SK-MEL-5 (cell line): Measurements from ENCODE around the gene SSTR1. TPM values are rescaled to one million over a fixed set of nuclear protein-coding genes. Genes with fewer than 3 reads are reported as not detected.
"Not testable (repeated sequence)": the region's sequence is repeated elsewhere in the genome, so short reads cannot be mapped to it uniquely, and the experiment has no call there.

Source experiments
- DNase-seq: peaks from one replicate; pipeline ENCODE4 v3.0.0-alpha.2; 2016; ENCODE audit warnings: low read depth, low spot score
- in situ Hi-C: cut with HindIII; loops from 2 replicates; pipeline ENCODE4 v1.10.0; 2016; ENCODE audit warnings: low sequenced_read_pairs, high pct_unique_total_duplicates, low pct_unique_long_range_greater_than_20kb
- polyA plus RNA-seq, 2 experiments: library from polyadenylated mRNA; depleted of rRNA; stranded (reverse); fragments of >200 nt; gene quantifications; 2 replicates each; pipeline ENCODE4 v1.2.3, GENCODE V29; 2015
- total RNA-seq: library from RNA; depleted of rRNA; stranded (reverse); fragments of >200 nt; shearing (Covaris generic); gene quantifications from 2 replicates; pipeline ENCODE4 v1.2.3, GENCODE V29; 2014; rRNA removed

Gene SSTR1
- not detected in 2 replicates for total RNA-seq
- not detected in 2 replicates for polyA plus RNA-seq (2015; cell fraction: cytosol; rRNA removed)
- not detected in 2 replicates for polyA plus RNA-seq (2015; cell fraction: nucleus; rRNA removed)

- DNase-seq: no peak
- in situ Hi-C loops: no loop called here
Measured at GRCh38 chr14:38207736-38208617, at the start of gene SSTR1. Gene SSTR1, plus strand, starts transcription at chr14:38207904. Its CDS starts 1,486 bp downstream, at chr14:38209390.

GRCh38 chr14:38158468-38158867 is 49.2 kb upstream of the SSTR1 start:
- in situ Hi-C loops: no loop called here
- DNase-seq: no peak

GRCh38 chr14:38168416-38168815 is 39.3 kb upstream of the SSTR1 start:
- in situ Hi-C loops: no loop called here
- no peak for DNase-seq

- no peak for DNase-seq
- in situ Hi-C loops: no loop called here
Measured at GRCh38 chr14:38171197-38171596, 36.5 kb upstream of the SSTR1 start.

GRCh38 chr14:38174711-38175110 is 33.0 kb upstream of the SSTR1 start:
- in situ Hi-C loops: no loop called here
- no peak for DNase-seq

- no peak for DNase-seq
- in situ Hi-C loops: no loop called here
Measured at GRCh38 chr14:38175658-38176057, 32.0 kb upstream of the SSTR1 start.

GRCh38 chr14:38176379-38176778 is 31.3 kb upstream of the SSTR1 start:
- no peak for DNase-seq
- in situ Hi-C loops: no loop called here

GRCh38 chr14:38184132-38184531 is 23.6 kb upstream of the SSTR1 start:
- in situ Hi-C loops: no loop called here

GRCh38 chr14:38185671-38186070 is 22.0 kb upstream of the SSTR1 start:
- no peak for DNase-seq
- in situ Hi-C loops: no loop called here

More at GRCh38 chr14:38184132-38184531, 23.6 kb upstream of the SSTR1 start:
- DNase-seq: no peak

GRCh38 chr14:38186216-38186615 is 21.5 kb upstream of the SSTR1 start:
- in situ Hi-C loops: no loop called here
- DNase-seq: no peak

GRCh38 chr14:38187528-38187927 is 20.2 kb upstream of the SSTR1 start:
- no peak for DNase-seq
- in situ Hi-C loops: no loop called here

- in situ Hi-C loops: no loop called here
- DNase-seq: no peak
Measured at GRCh38 chr14:38189930-38190726, 17.6 kb upstream of the SSTR1 start.

- DNase-seq, in situ Hi-C loops: not testable (repeated sequence)
Measured at GRCh38 chr14:38190846-38191245, 16.9 kb upstream of the SSTR1 start.

GRCh38 chr14:38191491-38191890 is 16.2 kb upstream of the SSTR1 start:
- DNase-seq, in situ Hi-C loops: not testable (repeated sequence)

GRCh38 chr14:38197001-38197783 is 10.5 kb upstream of the SSTR1 start:
- in situ Hi-C loops: no loop called here
- peak; percentile 19 for DNase-seq

- DNase-seq: no peak
- in situ Hi-C loops: no loop called here
Measured at GRCh38 chr14:38197784-38198335, 9.8 kb upstream of the SSTR1 start.

- in situ Hi-C loops: no loop called here
- no peak for DNase-seq
Measured at GRCh38 chr14:38198425-38198824, 9.3 kb upstream of the SSTR1 start.
